MCF 10A (cell line): ENCODE results near the gene ZNF407. TPM values are rescaled to one million over a fixed set of nuclear protein-coding genes. Genes with fewer than 3 reads are reported as not detected.

Source experiments
- BruUV-seq: library from RNA; stranded (reverse); fragments of 400-500 nt; replicated peaks from 2 replicates; lab custom pipeline; 2021; lab: Mats Ljungman, UMichigan
- CTCF ChIA-PET: fragments of 300-600 bp; sonication (Branson Sonifier 250); formaldehyde crosslinking; extraction: SDS; loops from one replicate; lab custom pipeline; 2021; ENCODE audit warnings: antibody characterized with exemption, inconsistent platforms; lab: Yijun Ruan, JAX
- POLR2A ChIA-PET: fragments of 300-600, 350-650 bp; sonication (Branson Sonifier 250); formaldehyde crosslinking; extraction: SDS; loops from one replicate; lab custom pipeline; 2020; ENCODE audit warnings: antibody characterized with exemption, inconsistent platforms; lab: Yijun Ruan, JAX
- DNase-seq: peaks from one replicate; pipeline ENCODE4 v3.0.0-alpha.2; 2018; ENCODE audit not compliant: unreplicated experiment
- H3K27ac Mint-ChIP-seq: one replicate; pipeline ENCODE4 v1.8.0; 2022; ENCODE audit warnings: mild to moderate bottlenecking, low read depth, mixed read lengths; ENCODE audit not compliant: unreplicated experiment
- H3K27me3 Mint-ChIP-seq: one replicate; pipeline ENCODE4 v1.8.0; 2022; ENCODE audit warnings: mixed read lengths; ENCODE audit not compliant: insufficient read depth, unreplicated experiment
- H3K36me3 Mint-ChIP-seq: one replicate; pipeline ENCODE4 v1.8.0; 2022; ENCODE audit warnings: mild to moderate bottlenecking, moderate library complexity, mixed read lengths; ENCODE audit not compliant: insufficient read depth, unreplicated experiment
- H3K4me1 Mint-ChIP-seq: one replicate; pipeline ENCODE4 v1.8.0; 2022; ENCODE audit warnings: mixed read lengths; ENCODE audit not compliant: insufficient read depth, unreplicated experiment
- H3K4me3 Mint-ChIP-seq: one replicate; pipeline ENCODE4 v1.8.0; 2022; ENCODE audit warnings: mild to moderate bottlenecking, moderate library complexity, mixed read lengths; ENCODE audit not compliant: unreplicated experiment
- H3K9me3 Mint-ChIP-seq: one replicate; pipeline ENCODE4 v1.8.0; 2022; ENCODE audit warnings: mixed read lengths; ENCODE audit not compliant: unreplicated experiment
- intact Hi-C: fragments of 100-400 bp; cut with micrococcal nuclease; formaldehyde crosslinking; loops from 2 replicates; pipeline ENCODE4 v1.14.1; 2022
- total RNA-seq: library from RNA; stranded (reverse); gene quantifications from 2 replicates; pipeline ENCODE4 v1.2.3, GENCODE V29; 2022
- TF ChIP-seq, protein P1 (sequence below): fragments of 200-600 bp; IDR thresholded peaks from one replicate; pipeline ENCODE4 v1.8.0; 2022; ENCODE audit warnings: antibody characterized with exemption, mild to moderate bottlenecking; ENCODE audit not compliant: unreplicated experiment

Gene ZNF407
- total RNA-seq, 1 experiment from 2014 or later, result 9.5 TPM

DNA sequence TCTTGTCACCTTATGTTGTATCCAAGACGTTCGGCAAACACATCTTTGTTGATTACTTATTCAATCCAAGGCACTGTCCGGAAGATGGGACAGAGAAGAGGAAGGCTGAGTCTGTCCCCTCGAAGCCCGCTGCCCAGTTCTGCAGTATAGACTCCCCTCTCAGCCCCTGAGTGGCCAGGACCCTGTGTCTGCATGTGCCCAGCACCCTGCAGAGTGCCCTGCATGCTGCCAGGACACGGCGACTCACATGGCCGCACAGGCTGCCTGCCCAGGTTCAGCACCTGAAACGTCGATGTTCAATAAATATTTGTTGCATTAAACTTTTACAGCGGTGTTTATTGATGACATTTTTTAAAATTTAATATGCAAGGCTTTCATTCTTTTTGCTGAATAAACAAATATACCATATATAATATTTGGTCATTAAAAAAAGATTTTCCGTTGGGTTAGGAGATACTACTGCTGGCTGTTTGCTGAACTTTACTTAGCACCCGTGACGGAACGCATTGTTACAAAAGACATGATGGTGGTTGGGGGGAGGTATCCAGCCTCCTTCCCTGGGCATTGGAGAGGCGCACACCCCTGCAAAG lies 464.7 kb downstream of the ZNF407 start:
- intact Hi-C loops, result no loop called here
- BruUV-seq, result no TSS peak
- CTCF ChIA-PET, result no interaction called here
- Mint-ChIP-seq H3K27me3 (no peaks in the 10 kb centered on the region), H3K36me3 (peaks cover 13% of the 10 kb centered on the region), H3K27ac (no peak overlapping the region), H3K9me3 (no peaks in the 10 kb centered on the region), H3K4me1 (no peaks in the 10 kb centered on the region), H3K4me3 (no peak overlapping the region)
- DNase-seq, result no peak
- POLR2A ChIA-PET, result no interaction called here
- TF ChIP-seq, protein P1, sequence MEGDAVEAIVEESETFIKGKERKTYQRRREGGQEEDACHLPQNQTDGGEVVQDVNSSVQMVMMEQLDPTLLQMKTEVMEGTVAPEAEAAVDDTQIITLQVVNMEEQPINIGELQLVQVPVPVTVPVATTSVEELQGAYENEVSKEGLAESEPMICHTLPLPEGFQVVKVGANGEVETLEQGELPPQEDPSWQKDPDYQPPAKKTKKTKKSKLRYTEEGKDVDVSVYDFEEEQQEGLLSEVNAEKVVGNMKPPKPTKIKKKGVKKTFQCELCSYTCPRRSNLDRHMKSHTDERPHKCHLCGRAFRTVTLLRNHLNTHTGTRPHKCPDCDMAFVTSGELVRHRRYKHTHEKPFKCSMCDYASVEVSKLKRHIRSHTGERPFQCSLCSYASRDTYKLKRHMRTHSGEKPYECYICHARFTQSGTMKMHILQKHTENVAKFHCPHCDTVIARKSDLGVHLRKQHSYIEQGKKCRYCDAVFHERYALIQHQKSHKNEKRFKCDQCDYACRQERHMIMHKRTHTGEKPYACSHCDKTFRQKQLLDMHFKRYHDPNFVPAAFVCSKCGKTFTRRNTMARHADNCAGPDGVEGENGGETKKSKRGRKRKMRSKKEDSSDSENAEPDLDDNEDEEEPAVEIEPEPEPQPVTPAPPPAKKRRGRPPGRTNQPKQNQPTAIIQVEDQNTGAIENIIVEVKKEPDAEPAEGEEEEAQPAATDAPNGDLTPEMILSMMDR, result no peak

DNA sequence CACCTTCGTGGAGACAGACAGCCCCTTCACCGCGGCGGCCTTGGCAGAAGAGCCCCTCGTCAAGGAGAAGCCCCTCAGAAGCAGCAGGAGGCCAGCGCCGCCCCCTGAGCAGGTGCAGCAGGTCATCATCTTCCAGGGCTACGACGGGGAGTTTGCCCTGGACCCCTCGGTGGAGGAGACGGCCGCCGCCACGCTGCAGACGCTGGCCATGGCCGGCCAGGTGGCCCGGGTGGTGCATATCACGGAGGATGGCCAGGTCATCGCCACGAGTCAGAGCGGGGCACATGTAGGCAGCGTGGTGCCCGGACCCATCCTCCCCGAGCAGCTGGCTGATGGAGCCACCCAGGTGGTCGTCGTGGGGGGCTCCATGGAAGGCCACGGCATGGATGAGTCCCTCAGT lies 465.5 kb downstream of the ZNF407 start:
- POLR2A ChIA-PET, result no interaction called here
- Mint-ChIP-seq H3K27ac (no peak overlapping the region), H3K27me3 (no peaks in the 10 kb centered on the region), H3K36me3 (peaks cover 13% of the 10 kb centered on the region), H3K9me3 (no peaks in the 10 kb centered on the region), H3K4me3 (no peak overlapping the region), H3K4me1 (no peaks in the 10 kb centered on the region)
- no peak for DNase-seq
- intact Hi-C loops, result no loop called here
- TF ChIP-seq, protein P1, result no peak
- BruUV-seq, result no TSS peak
- CTCF ChIA-PET, result no interaction called here

DNA sequence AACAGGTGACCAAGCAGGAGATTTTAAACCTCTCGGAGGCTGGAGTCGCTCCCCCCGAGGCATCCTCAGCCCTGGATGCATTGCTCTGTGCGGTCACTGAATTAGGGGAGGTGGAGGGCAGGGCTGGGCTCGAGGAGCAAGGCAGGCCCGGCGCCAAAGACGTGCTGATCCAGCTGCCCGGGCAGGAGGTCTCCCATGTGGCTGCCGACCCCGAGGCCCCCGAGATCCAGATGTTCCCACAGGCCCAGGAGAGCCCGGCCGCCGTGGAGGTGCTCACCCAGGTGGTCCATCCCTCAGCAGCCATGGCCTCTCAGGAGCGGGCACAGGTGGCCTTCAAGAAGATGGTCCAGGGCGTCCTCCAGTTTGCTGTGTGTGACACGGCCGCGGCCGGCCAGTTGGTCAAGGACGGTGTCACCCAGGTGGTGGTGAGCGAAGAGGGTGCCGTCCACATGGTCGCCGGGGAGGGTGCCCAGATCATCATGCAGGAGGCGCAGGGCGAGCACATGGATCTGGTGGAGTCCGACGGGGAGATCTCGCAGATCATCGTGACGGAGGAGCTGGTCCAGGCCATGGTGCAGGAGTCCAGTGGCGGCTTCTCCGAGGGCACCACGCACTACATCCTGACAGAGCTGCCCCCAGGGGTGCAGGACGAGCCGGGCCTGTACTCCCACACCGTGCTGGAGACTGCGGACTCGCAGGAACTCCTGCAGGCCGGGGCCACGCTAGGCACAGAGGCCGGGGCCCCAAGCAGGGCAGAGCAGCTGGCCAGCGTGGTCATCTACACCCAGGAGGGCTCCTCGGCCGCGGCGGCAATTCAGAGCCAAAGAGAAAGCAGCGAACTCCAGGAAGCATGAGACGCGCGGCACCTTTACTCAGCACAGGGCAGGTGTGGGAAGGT lies 466.2 kb downstream of the ZNF407 start:
- no peak for DNase-seq
- intact Hi-C loops, result no loop called here
- Mint-ChIP-seq H3K27me3 (no peaks in the 10 kb centered on the region), H3K4me1 (no peaks in the 10 kb centered on the region), H3K4me3 (no peak overlapping the region), H3K36me3 (peaks cover 13% of the 10 kb centered on the region), H3K27ac (no peak overlapping the region), H3K9me3 (no peaks in the 10 kb centered on the region)
- ChIA-PET POLR2A (no interaction called here), CTCF (interaction anchor here (1.3 kb wide), 1 partner anchor 22 kb away, joined by 3 read pairs; no protein-coding TSS in a partner anchor)
- no TSS peak for BruUV-seq
- TF ChIP-seq, protein P1, result no peak

DNA sequence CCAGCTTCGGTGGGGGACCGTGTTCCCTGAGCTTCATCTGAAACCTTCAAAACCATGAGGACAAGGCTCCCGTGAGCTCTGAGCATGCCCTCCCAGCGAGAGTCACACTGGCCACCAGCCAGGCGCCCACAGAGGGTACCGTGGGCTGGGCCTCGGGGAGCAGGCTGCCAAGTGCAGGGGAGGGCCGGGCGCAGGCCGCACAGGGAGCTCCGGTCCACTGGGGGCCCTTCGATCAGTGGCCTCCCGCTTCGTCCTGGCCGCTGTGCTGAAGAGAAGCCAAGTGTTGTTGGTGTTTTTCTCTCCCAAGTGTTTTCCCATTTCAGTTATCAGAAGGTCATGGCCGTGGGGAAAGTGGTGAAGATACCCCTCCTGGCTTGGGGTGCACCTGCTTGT lies 466.8 kb downstream of the ZNF407 start:
- DNase-seq, result no peak
- Mint-ChIP-seq H3K27me3 (no peaks in the 10 kb centered on the region), H3K9me3 (no peaks in the 10 kb centered on the region), H3K4me3 (no peak overlapping the region), H3K36me3 (peaks cover 13% of the 10 kb centered on the region), H3K27ac (no peak overlapping the region), H3K4me1 (no peaks in the 10 kb centered on the region)
- CTCF ChIA-PET, result interaction anchor here (0.9 to 1.3 kb wide), 2 partner anchors 23 to 168 kb away, joined by 3 to 4 read pairs; no protein-coding TSS in a partner anchor
- BruUV-seq, result no TSS peak
- TF ChIP-seq, protein P1, result no peak
- POLR2A ChIA-PET, result no interaction called here
- intact Hi-C loops, result no loop called here
